ENCODE data around the gene LRIT1.

- TF ChIP-seq JUND (IDR thresholded peaks at IDR 0.05) (no peak), SMC3 (IDR thresholded peaks at IDR 0.05; ENCODE audit: low read depth, low read length) (no peak), RXRA (IDR thresholded peaks at IDR 0.05; ENCODE audit: borderline replicate concordance, low read depth) (no peak), CTCF (IDR thresholded peaks at IDR 0.05) (no peak), MAX (IDR thresholded peaks at IDR 0.05; ENCODE audit: low read depth) (no peak), NRF1 (IDR thresholded peaks at IDR 0.05; ENCODE audit: low read depth, low read length) (no peak), RAD21 (IDR thresholded peaks at IDR 0.05; ENCODE audit: low read length) (no peak), POLR2AphosphoS5 (IDR thresholded peaks at IDR 0.05; ENCODE audit: low read depth, low read length) (no peak), GATA2 (CRISPR knock-in tag; IDR thresholded peaks at IDR 0.05) (no peak), YY1 (IDR thresholded peaks at IDR 0.05; ENCODE audit: low read depth) (no peak), EP300 (IDR thresholded peaks at IDR 0.05; ENCODE audit: borderline replicate concordance in 1 of 2, low read depth in 1 of 2, low read length in 1 of 2) (no peak), TCF12 (IDR thresholded peaks at IDR 0.05) (no peak)
- TF ChIP-seq, protein P1, sequence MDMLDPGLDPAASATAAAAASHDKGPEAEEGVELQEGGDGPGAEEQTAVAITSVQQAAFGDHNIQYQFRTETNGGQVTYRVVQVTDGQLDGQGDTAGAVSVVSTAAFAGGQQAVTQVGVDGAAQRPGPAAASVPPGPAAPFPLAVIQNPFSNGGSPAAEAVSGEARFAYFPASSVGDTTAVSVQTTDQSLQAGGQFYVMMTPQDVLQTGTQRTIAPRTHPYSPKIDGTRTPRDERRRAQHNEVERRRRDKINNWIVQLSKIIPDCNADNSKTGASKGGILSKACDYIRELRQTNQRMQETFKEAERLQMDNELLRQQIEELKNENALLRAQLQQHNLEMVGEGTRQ (IDR thresholded peaks at IDR 0.05; ENCODE audit: borderline replicate concordance, low read depth, low read length), result no peak
These were observed 29.3 kb downstream of the LRIT1 start for GRCh38 chr10:84212014-84212413.
